ENCODE measurements around the gene PDXK.

- no peak for TF ChIP-seq ARNTL (CRISPR knock-in tag; IDR thresholded peaks at IDR 0.05; ENCODE audit: borderline replicate concordance, low read depth)
- TF ChIP-seq ZFP3 (CRISPR knock-in tag; IDR thresholded peaks at IDR 0.05), result no peak
- no peak for TF ChIP-seq ZNF70 (CRISPR knock-in tag; IDR thresholded peaks at IDR 0.05)
- TF ChIP-seq, protein P1, sequence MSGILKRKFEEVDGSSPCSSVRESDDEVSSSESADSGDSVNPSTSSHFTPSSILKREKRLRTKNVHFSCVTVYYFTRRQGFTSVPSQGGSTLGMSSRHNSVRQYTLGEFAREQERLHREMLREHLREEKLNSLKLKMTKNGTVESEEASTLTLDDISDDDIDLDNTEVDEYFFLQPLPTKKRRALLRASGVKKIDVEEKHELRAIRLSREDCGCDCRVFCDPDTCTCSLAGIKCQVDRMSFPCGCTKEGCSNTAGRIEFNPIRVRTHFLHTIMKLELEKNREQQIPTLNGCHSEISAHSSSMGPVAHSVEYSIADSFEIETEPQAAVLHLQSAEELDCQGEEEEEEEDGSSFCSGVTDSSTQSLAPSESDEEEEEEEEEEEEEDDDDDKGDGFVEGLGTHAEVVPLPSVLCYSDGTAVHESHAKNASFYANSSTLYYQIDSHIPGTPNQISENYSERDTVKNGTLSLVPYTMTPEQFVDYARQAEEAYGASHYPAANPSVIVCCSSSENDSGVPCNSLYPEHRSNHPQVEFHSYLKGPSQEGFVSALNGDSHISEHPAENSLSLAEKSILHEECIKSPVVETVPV (CRISPR knock-in tag; IDR thresholded peaks at IDR 0.05), result no peak
- TF ChIP-seq, protein P2, sequence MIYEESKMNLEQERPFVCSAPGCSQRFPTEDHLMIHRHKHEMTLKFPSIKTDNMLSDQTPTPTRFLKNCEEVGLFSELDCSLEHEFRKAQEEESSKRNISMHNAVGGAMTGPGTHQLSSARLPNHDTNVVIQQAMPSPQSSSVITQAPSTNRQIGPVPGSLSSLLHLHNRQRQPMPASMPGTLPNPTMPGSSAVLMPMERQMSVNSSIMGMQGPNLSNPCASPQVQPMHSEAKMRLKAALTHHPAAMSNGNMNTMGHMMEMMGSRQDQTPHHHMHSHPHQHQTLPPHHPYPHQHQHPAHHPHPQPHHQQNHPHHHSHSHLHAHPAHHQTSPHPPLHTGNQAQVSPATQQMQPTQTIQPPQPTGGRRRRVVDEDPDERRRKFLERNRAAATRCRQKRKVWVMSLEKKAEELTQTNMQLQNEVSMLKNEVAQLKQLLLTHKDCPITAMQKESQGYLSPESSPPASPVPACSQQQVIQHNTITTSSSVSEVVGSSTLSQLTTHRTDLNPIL (CRISPR knock-in tag; IDR thresholded peaks at IDR 0.05; ENCODE audit: low read depth), result no peak
- TF ChIP-seq BACH2 (CRISPR knock-in tag; IDR thresholded peaks at IDR 0.05; ENCODE audit: borderline replicate concordance), result no peak
- no peak for TF ChIP-seq SNAI2 (CRISPR knock-in tag; IDR thresholded peaks at IDR 0.05)
- no peak for TF ChIP-seq RARB (CRISPR knock-in tag; IDR thresholded peaks at IDR 0.05)
- TF ChIP-seq ZC3H10 (CRISPR knock-in tag; IDR thresholded peaks at IDR 0.05), result no peak
- TF ChIP-seq, protein P3, sequence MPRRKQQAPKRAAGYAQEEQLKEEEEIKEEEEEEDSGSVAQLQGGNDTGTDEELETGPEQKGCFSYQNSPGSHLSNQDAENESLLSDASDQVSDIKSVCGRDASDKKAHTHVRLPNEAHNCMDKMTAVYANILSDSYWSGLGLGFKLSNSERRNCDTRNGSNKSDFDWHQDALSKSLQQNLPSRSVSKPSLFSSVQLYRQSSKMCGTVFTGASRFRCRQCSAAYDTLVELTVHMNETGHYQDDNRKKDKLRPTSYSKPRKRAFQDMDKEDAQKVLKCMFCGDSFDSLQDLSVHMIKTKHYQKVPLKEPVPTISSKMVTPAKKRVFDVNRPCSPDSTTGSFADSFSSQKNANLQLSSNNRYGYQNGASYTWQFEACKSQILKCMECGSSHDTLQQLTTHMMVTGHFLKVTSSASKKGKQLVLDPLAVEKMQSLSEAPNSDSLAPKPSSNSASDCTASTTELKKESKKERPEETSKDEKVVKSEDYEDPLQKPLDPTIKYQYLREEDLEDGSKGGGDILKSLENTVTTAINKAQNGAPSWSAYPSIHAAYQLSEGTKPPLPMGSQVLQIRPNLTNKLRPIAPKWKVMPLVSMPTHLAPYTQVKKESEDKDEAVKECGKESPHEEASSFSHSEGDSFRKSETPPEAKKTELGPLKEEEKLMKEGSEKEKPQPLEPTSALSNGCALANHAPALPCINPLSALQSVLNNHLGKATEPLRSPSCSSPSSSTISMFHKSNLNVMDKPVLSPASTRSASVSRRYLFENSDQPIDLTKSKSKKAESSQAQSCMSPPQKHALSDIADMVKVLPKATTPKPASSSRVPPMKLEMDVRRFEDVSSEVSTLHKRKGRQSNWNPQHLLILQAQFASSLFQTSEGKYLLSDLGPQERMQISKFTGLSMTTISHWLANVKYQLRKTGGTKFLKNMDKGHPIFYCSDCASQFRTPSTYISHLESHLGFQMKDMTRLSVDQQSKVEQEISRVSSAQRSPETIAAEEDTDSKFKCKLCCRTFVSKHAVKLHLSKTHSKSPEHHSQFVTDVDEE (CRISPR knock-in tag; IDR thresholded peaks at IDR 0.05), result no peak
- TF ChIP-seq ESRRG (CRISPR knock-in tag; IDR thresholded peaks at IDR 0.05), result no peak
- TF ChIP-seq, protein P4, sequence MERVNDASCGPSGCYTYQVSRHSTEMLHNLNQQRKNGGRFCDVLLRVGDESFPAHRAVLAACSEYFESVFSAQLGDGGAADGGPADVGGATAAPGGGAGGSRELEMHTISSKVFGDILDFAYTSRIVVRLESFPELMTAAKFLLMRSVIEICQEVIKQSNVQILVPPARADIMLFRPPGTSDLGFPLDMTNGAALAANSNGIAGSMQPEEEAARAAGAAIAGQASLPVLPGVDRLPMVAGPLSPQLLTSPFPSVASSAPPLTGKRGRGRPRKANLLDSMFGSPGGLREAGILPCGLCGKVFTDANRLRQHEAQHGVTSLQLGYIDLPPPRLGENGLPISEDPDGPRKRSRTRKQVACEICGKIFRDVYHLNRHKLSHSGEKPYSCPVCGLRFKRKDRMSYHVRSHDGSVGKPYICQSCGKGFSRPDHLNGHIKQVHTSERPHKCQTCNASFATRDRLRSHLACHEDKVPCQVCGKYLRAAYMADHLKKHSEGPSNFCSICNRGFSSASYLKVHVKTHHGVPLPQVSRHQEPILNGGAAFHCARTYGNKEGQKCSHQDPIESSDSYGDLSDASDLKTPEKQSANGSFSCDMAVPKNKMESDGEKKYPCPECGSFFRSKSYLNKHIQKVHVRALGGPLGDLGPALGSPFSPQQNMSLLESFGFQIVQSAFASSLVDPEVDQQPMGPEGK (CRISPR knock-in tag; IDR thresholded peaks at IDR 0.05; ENCODE audit: borderline replicate concordance), result no peak
- TF ChIP-seq TOX (CRISPR knock-in tag; IDR thresholded peaks at IDR 0.05; ENCODE audit: borderline replicate concordance), result no peak
- no peak for TF ChIP-seq ZFP30 (CRISPR knock-in tag; IDR thresholded peaks at IDR 0.05)
These were observed 71.1 kb downstream of the PDXK start for GRCh38 chr21:43790010-43790524.

Data from SK-N-SH treated with all-trans-retinoic acid at 6 μM for 48 hours (cell line).